SK-N-SH treated with all-trans-retinoic acid at 6 μM for 48 hours (cell line): ENCODE data around the gene MKKS.

Experiments
- GLIS3 ChIP-seq: fragments of 250-450 bp; sonication (Bioruptor Pico); IDR thresholded peaks from 2 replicates; pipeline ENCODE4 v1.5.0; 2020; ENCODE audit warnings: mild to moderate bottlenecking, moderate library complexity
- ZC3H10 ChIP-seq: fragments of 250-450 bp; sonication (Bioruptor Pico); IDR thresholded peaks from 2 replicates; pipeline ENCODE4 v1.5.1; 2021; ENCODE audit warnings: mild to moderate bottlenecking, moderate library complexity
- ZFP30 ChIP-seq: fragments of 450-650 bp; formaldehyde crosslinking; IDR thresholded peaks from 2 replicates; pipeline ENCODE4 v1.5.0; 2022; ENCODE audit warnings: mild to moderate bottlenecking, moderate library complexity
- ZNF565 ChIP-seq: fragments of 450-650 bp; formaldehyde crosslinking; conservative IDR thresholded peaks from 2 replicates; pipeline ENCODE4 v1.5.0; 2020; ENCODE audit warnings: low read depth, mild to moderate bottlenecking, moderate library complexity
- ZNF8 ChIP-seq: fragments of 450-650 bp; formaldehyde crosslinking; IDR thresholded peaks from 2 replicates; pipeline ENCODE4 v1.5.0; 2020; ENCODE audit warnings: mild to moderate bottlenecking, moderate library complexity
- TF ChIP-seq, protein P1 (sequence below): fragments of 250-450 bp; sonication (Bioruptor Pico); IDR thresholded peaks from 2 replicates; pipeline ENCODE4 v1.8.0; 2020; ENCODE audit warnings: mild to moderate bottlenecking, moderate library complexity, borderline replicate concordance
- TF ChIP-seq, protein P2 (sequence below): fragments of 250-450 bp; sonication (Bioruptor Pico); IDR thresholded peaks from 2 replicates; pipeline ENCODE4 v1.5.0; 2020; ENCODE audit warnings: mild to moderate bottlenecking, moderate library complexity

DNA sequence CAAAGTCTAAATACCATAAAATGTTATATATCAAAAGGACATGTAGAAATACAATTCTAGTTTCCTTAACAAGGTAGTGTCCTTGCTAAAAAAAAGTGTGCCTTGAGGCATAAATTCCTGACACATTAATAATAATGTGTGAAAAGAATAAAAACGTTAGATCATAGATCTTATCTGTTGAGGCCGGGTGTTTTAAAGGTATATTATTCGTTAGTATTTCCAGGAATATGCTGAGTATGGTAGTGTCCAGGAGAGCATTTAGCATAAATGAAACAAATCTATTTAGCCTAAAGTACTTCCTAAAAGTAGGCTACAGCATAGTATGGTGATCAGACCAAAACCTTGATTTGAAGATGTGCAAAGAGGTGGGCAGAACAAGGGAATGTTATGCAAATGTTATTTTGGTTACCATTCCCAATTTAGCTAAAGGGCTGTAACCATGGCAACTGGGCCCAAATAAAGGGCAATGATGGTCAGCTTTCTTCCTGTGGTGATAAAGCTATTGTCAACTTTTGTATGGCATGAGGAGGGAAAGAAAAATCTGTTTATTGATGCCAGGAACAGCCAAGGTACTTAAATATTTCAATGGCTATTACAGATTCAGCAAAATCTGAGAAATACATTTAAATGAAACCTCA is 18.9 kb downstream of the MKKS start:
- TF ChIP-seq ZC3H10 (CRISPR knock-in tag) (no peak), GLIS3 (CRISPR knock-in tag) (no peak), ZNF8 (no peak), ZFP30 (CRISPR knock-in tag) (no peak), ZNF565 (CRISPR knock-in tag) (no peak)
- TF ChIP-seq, protein P1, sequence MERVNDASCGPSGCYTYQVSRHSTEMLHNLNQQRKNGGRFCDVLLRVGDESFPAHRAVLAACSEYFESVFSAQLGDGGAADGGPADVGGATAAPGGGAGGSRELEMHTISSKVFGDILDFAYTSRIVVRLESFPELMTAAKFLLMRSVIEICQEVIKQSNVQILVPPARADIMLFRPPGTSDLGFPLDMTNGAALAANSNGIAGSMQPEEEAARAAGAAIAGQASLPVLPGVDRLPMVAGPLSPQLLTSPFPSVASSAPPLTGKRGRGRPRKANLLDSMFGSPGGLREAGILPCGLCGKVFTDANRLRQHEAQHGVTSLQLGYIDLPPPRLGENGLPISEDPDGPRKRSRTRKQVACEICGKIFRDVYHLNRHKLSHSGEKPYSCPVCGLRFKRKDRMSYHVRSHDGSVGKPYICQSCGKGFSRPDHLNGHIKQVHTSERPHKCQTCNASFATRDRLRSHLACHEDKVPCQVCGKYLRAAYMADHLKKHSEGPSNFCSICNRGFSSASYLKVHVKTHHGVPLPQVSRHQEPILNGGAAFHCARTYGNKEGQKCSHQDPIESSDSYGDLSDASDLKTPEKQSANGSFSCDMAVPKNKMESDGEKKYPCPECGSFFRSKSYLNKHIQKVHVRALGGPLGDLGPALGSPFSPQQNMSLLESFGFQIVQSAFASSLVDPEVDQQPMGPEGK (CRISPR knock-in tag): no peak
- TF ChIP-seq, protein P2, sequence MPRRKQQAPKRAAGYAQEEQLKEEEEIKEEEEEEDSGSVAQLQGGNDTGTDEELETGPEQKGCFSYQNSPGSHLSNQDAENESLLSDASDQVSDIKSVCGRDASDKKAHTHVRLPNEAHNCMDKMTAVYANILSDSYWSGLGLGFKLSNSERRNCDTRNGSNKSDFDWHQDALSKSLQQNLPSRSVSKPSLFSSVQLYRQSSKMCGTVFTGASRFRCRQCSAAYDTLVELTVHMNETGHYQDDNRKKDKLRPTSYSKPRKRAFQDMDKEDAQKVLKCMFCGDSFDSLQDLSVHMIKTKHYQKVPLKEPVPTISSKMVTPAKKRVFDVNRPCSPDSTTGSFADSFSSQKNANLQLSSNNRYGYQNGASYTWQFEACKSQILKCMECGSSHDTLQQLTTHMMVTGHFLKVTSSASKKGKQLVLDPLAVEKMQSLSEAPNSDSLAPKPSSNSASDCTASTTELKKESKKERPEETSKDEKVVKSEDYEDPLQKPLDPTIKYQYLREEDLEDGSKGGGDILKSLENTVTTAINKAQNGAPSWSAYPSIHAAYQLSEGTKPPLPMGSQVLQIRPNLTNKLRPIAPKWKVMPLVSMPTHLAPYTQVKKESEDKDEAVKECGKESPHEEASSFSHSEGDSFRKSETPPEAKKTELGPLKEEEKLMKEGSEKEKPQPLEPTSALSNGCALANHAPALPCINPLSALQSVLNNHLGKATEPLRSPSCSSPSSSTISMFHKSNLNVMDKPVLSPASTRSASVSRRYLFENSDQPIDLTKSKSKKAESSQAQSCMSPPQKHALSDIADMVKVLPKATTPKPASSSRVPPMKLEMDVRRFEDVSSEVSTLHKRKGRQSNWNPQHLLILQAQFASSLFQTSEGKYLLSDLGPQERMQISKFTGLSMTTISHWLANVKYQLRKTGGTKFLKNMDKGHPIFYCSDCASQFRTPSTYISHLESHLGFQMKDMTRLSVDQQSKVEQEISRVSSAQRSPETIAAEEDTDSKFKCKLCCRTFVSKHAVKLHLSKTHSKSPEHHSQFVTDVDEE (CRISPR knock-in tag): no peak
